HG03521 (cell line): ENCODE measurements around the gene GRSF1.
"Not testable (repeated sequence)": the region's sequence is repeated elsewhere in the genome, so short reads cannot be mapped to it uniquely, and the experiment has no call there.

Experiments used
- ATAC-seq: cut with Tn5 transposase; IDR thresholded peaks from one replicate; pipeline ENCODE4 v1.9.1; 2021; ENCODE audit warnings: mild to moderate bottlenecking, moderate library complexity; ENCODE audit not compliant: unreplicated experiment

Gene GRSF1

DNA sequence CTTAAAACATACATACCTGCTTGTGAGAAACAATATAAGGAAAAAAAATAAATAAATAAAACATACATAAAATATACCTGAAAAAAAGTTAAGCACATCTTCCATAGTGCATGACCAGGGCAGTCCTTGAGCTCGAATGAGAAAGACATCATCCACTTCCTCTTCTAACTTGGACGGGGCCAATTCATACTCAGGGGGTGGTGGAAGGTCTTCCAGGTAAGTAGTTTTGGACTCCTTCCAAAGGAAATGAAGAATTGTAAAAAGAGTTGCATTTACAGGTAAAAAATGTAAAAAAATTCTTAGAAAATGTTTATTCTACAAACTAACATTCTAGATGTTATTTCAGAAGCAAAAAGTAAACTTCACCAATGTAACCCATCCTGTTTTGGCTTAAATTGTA lies 3.6 kb downstream of the GRSF1 start:
- no peak for ATAC-seq

DNA sequence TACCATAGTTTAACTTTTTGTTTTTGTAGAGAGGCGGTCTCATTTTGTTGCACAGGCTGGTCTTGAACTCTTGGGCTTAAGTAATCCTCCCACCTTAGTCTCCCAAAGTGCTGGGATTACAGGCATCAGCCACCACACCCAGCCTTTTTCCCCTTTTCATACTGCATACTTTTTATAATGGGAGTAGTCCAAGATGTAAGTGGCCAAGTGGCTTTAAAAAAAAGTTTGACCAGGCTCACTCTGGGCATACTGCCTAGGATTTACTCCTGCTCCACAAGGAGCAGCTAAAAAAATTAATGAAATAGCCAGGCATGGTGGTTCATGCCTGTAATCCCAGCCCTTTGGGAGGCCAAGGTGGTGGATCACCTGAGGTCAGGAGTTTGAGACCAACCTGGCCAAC lies 6.0 kb downstream of the GRSF1 start:
- ATAC-seq = no peak

- no peak for ATAC-seq
Observed at GRCh38 chr4:70831293-70831692, 8.4 kb downstream of the GRSF1 start.

GRCh38 chr4:70830054-70830453 lies 9.6 kb downstream of the GRSF1 start:
- ATAC-seq = no peak

GRCh38 chr4:70829492-70829891 lies 10.2 kb downstream of the GRSF1 start:
- ATAC-seq = no peak

DNA sequence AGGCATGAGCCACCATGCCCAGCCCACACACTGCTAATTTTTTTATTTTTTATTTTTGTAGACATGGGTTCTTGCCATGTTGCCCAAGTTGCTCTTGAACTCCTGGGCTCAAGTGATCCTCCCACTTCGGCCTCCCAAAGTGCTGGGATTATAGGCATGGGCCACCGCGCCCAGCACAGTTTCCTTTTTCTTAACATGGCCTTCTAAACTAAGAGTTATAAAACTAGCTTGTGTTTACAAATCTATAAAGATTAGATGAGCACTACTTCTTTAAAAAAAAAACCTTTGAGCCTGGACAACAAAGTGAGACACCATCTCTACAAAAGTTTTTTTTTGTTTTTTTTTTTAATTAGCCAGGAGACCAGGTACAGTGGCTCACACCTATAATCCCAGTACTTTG lies 10.7 kb downstream of the GRSF1 start:
- no peak for ATAC-seq

DNA sequence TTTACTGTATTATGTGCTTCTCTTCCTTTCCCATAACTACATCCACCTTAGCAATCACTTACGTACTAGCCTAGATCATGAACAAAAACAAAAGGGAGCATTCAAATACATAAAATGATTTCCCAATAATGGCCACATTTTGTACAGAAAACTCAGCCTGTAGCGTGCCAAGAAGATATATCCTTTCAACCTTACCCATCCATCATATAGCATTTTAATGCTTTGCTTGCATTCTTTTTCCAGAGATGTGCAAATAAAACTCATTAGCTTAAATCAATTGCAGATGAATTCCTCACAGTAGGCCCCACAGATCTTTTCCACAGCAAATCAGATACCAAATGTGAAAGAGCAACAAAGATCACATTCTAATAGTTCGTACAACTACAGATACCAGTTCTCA lies 20.8 kb downstream of the GRSF1 start:
- ATAC-seq = no peak

- no peak for ATAC-seq
Observed at GRCh38 chr4:70818173-70818855, 21.4 kb downstream of the GRSF1 start.

DNA sequence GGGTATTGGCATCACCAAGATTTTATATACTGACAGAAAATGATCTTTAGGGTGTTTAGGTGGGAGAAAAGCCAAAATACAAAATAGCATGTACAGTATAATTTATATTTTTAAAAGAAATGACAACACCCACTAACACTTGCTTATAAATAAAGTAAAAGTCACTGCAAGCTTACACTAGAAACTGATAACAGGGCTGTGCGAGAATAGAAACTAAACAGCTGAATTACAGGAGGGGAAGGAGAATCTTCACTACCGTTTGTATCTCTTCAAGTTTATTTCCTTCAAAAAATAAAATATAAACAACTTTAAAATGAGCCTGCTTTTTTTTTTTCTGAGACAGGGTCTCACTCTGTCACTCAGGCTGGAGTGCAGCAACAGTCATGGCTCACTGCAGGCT lies 22.8 kb downstream of the GRSF1 start:
- no peak for ATAC-seq

DNA sequence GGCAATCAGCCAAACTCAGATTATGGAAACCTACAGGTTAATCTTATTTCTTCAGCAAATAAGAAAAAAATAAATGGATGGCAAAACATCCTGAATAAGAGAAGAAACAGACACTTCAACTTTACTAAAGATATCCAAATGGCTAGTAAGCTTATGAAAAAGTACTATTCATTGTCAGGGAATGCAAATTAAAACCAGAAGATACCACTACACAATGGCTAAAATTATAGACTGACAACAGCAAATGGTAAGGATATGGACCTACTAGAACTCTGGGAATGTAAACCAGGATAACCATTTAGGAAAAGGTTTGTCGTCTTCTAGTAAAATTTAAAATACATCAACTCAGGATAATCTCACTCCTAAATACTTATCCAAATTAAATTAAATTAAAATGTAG lies 24.3 kb downstream of the GRSF1 start:
- ATAC-seq = no peak

- ATAC-seq = no peak
Observed at GRCh38 chr4:70808151-70808550, 31.5 kb downstream of the GRSF1 start.

- ATAC-seq = no peak
Observed at GRCh38 chr4:70802928-70803580, 36.6 kb downstream of the GRSF1 start.

GRCh38 chr4:70801265-70801809 lies 38.4 kb downstream of the GRSF1 start:
- ATAC-seq = no peak

DNA sequence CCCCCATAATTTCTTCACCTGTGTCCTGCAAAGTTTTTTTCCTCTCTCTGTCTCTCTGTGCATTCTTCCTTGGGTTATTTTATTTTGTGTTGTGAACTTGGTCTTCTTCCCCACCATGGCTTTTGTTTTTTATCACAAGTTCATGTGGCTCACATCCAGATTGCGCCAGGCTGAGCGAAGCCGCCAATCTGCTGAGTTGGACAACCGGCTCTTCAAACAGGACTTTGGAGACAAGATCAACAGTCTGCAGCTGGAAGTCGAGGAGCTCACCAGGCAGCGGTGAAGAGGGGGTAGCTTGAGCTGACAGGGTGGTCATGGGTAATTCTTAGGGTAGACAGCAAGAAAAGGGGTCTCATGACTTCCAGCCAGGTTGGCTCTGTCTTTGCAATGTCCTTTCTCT lies 46.1 kb downstream of the GRSF1 start:
- no peak for ATAC-seq

GRCh38 chr4:70788733-70789132 lies 51.0 kb downstream of the GRSF1 start:
- no peak for ATAC-seq

DNA sequence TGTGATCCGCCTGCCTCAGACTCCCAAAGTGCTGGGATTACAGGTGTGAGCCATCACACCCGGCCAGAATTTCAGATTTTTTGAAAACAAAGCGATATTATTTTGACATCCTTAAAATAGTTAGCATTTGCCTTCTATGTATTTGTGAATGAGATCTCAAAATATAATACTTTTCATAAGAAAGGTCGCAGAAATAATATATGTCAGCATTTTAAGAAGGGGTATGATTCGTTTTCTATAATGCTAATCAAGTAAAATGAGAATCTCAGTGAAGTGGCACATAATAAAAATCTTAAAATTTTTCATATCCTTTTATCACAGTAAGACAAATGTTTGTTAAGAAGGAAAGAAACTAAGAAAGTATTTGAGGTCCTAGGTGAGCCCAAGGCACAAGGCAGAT lies 52.2 kb downstream of the GRSF1 start:
- no peak for ATAC-seq

GRCh38 chr4:70783096-70783495 lies 56.6 kb downstream of the GRSF1 start:
- ATAC-seq = no peak

GRCh38 chr4:70778888-70779422 lies 60.7 kb downstream of the GRSF1 start:
- no peak for ATAC-seq

- ATAC-seq = no peak
Observed at GRCh38 chr4:70772929-70773555, 66.6 kb downstream of the GRSF1 start.

- not testable (repeated sequence) for ATAC-seq
Observed at GRCh38 chr4:70769396-70769795, 70.3 kb downstream of the GRSF1 start.

DNA sequence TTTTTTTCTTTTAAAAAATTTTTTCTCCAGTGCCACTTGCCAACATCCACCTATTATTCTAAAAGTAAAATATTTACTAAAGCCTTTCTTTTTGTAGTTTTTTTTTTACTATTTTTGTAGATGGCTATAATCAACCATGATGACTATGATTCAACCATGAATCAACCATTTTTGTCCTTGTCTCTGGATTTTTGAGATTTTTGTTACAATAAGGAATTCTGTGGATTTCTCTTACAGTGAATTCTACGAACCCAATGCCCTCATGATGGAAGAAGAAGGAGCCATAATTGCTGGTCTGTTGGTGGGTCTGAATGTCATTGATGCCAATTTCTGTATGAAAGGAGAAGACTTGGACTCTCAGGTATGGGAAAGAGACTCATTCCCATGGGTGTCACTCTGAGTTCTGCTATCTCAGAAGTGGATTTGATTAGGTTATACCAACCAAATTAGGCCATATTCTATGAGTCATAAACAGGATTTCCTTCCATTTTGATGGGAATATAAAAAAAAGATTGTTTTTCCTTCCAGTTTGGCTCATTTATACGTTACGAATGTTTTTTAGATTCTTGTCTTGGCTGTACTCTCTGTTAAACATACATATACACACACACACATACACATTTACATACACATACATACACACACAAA lies 71.3 kb downstream of the GRSF1 start:
- ATAC-seq = no peak
